WTC11 (cell line): Measurements from ENCODE around the gene EGFL8. TPM values are rescaled to one million over a fixed set of nuclear protein-coding genes. Genes with fewer than 3 reads are reported as not detected.

Source experiments
- ATAC-seq: fragments of 200-7000 bp; cut with Tn5 transposase; 2 replicates; pipeline ENCODE4 v1.10.0; 2021; ENCODE audit warnings: mild to moderate bottlenecking, moderate library complexity
- CTCF ChIA-PET: fragments of 300-600 bp; sonication (Branson Sonifier 250); formaldehyde crosslinking; loops from one replicate; lab custom pipeline; 2021; ENCODE audit warnings: antibody characterized with exemption; lab: Charles Lee
- POLR2A ChIA-PET: fragments of 350-600 bp; sonication (Branson Sonifier 250); formaldehyde crosslinking; loops from one replicate; lab custom pipeline; 2021; ENCODE audit warnings: antibody characterized with exemption; lab: Charles Lee
- DNase-seq: peaks from one replicate; pipeline ENCODE4 v3.0.0; 2021; ENCODE audit warnings: low spot score
- H3K27ac Mint-ChIP-seq: 2 replicates; pipeline ENCODE4 v1.8.0; 2021; ENCODE audit warnings: mixed read lengths
- H3K27me3 Mint-ChIP-seq: 2 replicates; pipeline ENCODE4 v1.8.0; 2021; ENCODE audit warnings: low read depth, mild to moderate bottlenecking, moderate library complexity, mixed read lengths
- H3K36me3 Mint-ChIP-seq: 2 replicates; pipeline ENCODE4 v1.8.0; 2021; ENCODE audit warnings: mixed read lengths
- H3K4me1 Mint-ChIP-seq: 2 replicates; pipeline ENCODE4 v1.8.0; 2022; ENCODE audit warnings: mixed read lengths
- H3K4me3 Mint-ChIP-seq: 2 replicates; pipeline ENCODE4 v1.8.0; 2021; ENCODE audit warnings: mild to moderate bottlenecking, moderate library complexity, mixed read lengths
- H3K9me3 Mint-ChIP-seq: 2 replicates; pipeline ENCODE4 v1.8.0; 2021; ENCODE audit warnings: mixed read lengths
- ARID4B ChIP-seq: sonication (generic); formaldehyde crosslinking; IDR thresholded peaks from 2 replicates; pipeline ENCODE4 v1.8.0; 2023; ENCODE audit warnings: missing genetic modification reagents, mild to moderate bottlenecking, borderline replicate concordance
- ATF2 ChIP-seq: sonication (generic); formaldehyde crosslinking; IDR thresholded peaks from 2 replicates; pipeline ENCODE4 v1.8.1; 2022; ENCODE audit warnings: low read depth, missing genetic modification reagents, borderline replicate concordance
- CBFB ChIP-seq: sonication (generic); formaldehyde crosslinking; IDR thresholded peaks from 2 replicates; pipeline ENCODE4 v1.8.1; 2022; ENCODE audit warnings: mild to moderate bottlenecking, low read depth, missing genetic modification reagents
- CREM ChIP-seq: sonication (generic); formaldehyde crosslinking; IDR thresholded peaks from 2 replicates; pipeline ENCODE4 v1.8.1; 2022; ENCODE audit warnings: mild to moderate bottlenecking, missing genetic modification reagents, moderate library complexity
- CTCF ChIP-seq: fragments of 200-600 bp; IDR thresholded peaks from 2 replicates; pipeline ENCODE4 v1.8.0; 2022; ENCODE audit warnings: antibody characterized with exemption
- ETV6 ChIP-seq: sonication (generic); formaldehyde crosslinking; IDR thresholded peaks from 2 replicates; pipeline ENCODE4 v1.8.1; 2022; ENCODE audit warnings: mild to moderate bottlenecking, missing genetic modification reagents
- FOXK1 ChIP-seq: sonication (generic); formaldehyde crosslinking; IDR thresholded peaks from 2 replicates; pipeline ENCODE4 v1.8.0; 2022; ENCODE audit warnings: mild to moderate bottlenecking, moderate library complexity, missing genetic modification reagents
- FOXP1 ChIP-seq: sonication (generic); formaldehyde crosslinking; IDR thresholded peaks from 2 replicates; pipeline ENCODE4 v1.8.0; 2022; ENCODE audit warnings: missing genetic modification reagents, mild to moderate bottlenecking, moderate library complexity, borderline replicate concordance
- JAZF1 ChIP-seq: fragments of 250-450 bp; sonication (Bioruptor Pico); IDR thresholded peaks from 2 replicates; pipeline ENCODE4 v1.9.0; 2021; ENCODE audit warnings: moderate library complexity, mild to moderate bottlenecking, inconsistent platforms
- MLX ChIP-seq: sonication (generic); formaldehyde crosslinking; IDR thresholded peaks from 2 replicates; pipeline ENCODE4 v1.8.1; 2023; ENCODE audit warnings: mild to moderate bottlenecking, missing genetic modification reagents, moderate library complexity
- TEAD4 ChIP-seq: sonication (generic); formaldehyde crosslinking; IDR thresholded peaks from 2 replicates; pipeline ENCODE4 v1.8.0; 2022; ENCODE audit warnings: mild to moderate bottlenecking, missing genetic modification reagents
- TP53 ChIP-seq: sonication (generic); formaldehyde crosslinking; IDR thresholded peaks from 2 replicates; pipeline ENCODE4 v1.8.1; 2023; ENCODE audit warnings: mild to moderate bottlenecking, missing genetic modification reagents
- ZBTB43 ChIP-seq: sonication (generic); formaldehyde crosslinking; IDR thresholded peaks from 2 replicates; pipeline ENCODE4 v1.8.1; 2023; ENCODE audit warnings: mild to moderate bottlenecking, missing genetic modification reagents
- ZNF263 ChIP-seq: sonication (generic); formaldehyde crosslinking; IDR thresholded peaks from 2 replicates; pipeline ENCODE4 v1.8.1; 2022; ENCODE audit warnings: low read depth, mild to moderate bottlenecking, moderate library complexity, missing genetic modification reagents
- ZNF396 ChIP-seq: fragments of 250-450 bp; sonication (Bioruptor Pico); IDR thresholded peaks from 2 replicates; pipeline ENCODE4 v1.8.0; 2021; ENCODE audit warnings: mild to moderate bottlenecking, moderate library complexity, borderline replicate concordance
- ZNF532 ChIP-seq: fragments of 250-450 bp; sonication (Bioruptor Pico); IDR thresholded peaks from 2 replicates; pipeline ENCODE4 v1.9.0; 2021; ENCODE audit warnings: mild to moderate bottlenecking, borderline replicate concordance
- total RNA-seq: library from RNA; stranded (reverse); gene quantifications from 3 replicates; pipeline ENCODE4 v1.2.3, GENCODE V29; 2021

The EGFL8 gene
- total RNA-seq, 1 experiment from 2014 or later, result 17.5 TPM

GRCh38 chr6:32173051-32173727, 8.8 kb downstream of the EGFL8 start:
- H3K4me3 Mint-ChIP-seq, result no peak overlapping the region
- peaks cover 29% of the 10 kb centered on the region for H3K4me1 Mint-ChIP-seq
- POLR2A ChIA-PET, result no interaction called here
- H3K36me3 Mint-ChIP-seq, result peaks cover 26% of the 10 kb centered on the region
- TF ChIP-seq JAZF1 (CRISPR knock-in tag) (no peak), TP53 (no peak), ETV6 (CRISPR knock-in tag) (no peak), ZNF396 (CRISPR knock-in tag) (no peak), TEAD4 (CRISPR knock-in tag) (no peak), FOXK1 (CRISPR knock-in tag) (no peak), FOXP1 (no peak), CREM (CRISPR knock-in tag) (no peak), ZBTB43 (CRISPR knock-in tag) (no peak), CBFB (no peak), ZNF263 (no peak)
- ATAC-seq (no peak), DNase-seq (no peak)
- H3K27ac Mint-ChIP-seq, result peak overlapping the region; percentile 55
- CTCF ChIA-PET, result interaction anchor here (2.0 kb wide), 1 partner anchor 22 kb away, joined by 7 read pairs; no protein-coding TSS in a partner anchor
- no peaks in the 10 kb centered on the region for H3K27me3 Mint-ChIP-seq
- no peaks in the 10 kb centered on the region for H3K9me3 Mint-ChIP-seq

- Mint-ChIP-seq H3K9me3 (no peaks in the 10 kb centered on the region), H3K36me3 (peaks cover 26% of the 10 kb centered on the region), H3K27me3 (no peaks in the 10 kb centered on the region), H3K27ac (no peak overlapping the region), H3K4me3 (peak overlapping the region; percentile 82), H3K4me1 (peaks cover 37% of the 10 kb centered on the region)
- TF ChIP-seq ARID4B (CRISPR knock-in tag) (no peak), CTCF (no peak)
- POLR2A ChIA-PET, result no interaction called here
- DNase-seq (no peak), ATAC-seq (no peak)
- CTCF ChIA-PET, result no interaction called here
These were observed 10.0 kb downstream of the EGFL8 start for GRCh38 chr6:32174416-32174815.

- H3K4me3 Mint-ChIP-seq, result peak overlapping the region; percentile 82
- TF ChIP-seq MLX (CRISPR knock-in tag) (no peak), ZNF532 (no peak), ATF2 (CRISPR knock-in tag) (no peak), TEAD4 (CRISPR knock-in tag) (no peak)
- no peaks in the 10 kb centered on the region for H3K9me3 Mint-ChIP-seq
- ATAC-seq, result no peak
- peaks cover 21% of the 10 kb centered on the region for H3K36me3 Mint-ChIP-seq
- POLR2A ChIA-PET, result no interaction called here
- CTCF ChIA-PET, result no interaction called here
- no peak for DNase-seq
- H3K27me3 Mint-ChIP-seq, result no peaks in the 10 kb centered on the region
- H3K27ac Mint-ChIP-seq, result no peak overlapping the region
- H3K4me1 Mint-ChIP-seq, result peaks cover 38% of the 10 kb centered on the region
These were observed 10.9 kb downstream of the EGFL8 start for GRCh38 chr6:32175322-32175710.
